ENCODE data around the gene RNF14. TPM values are rescaled to one million over a fixed set of nuclear protein-coding genes. Genes with fewer than 3 reads are reported as not detected.

RNF14 gene
- total RNA-seq, 4 donors from 2014 or later = 72.6 to 115 (median 96.9) TPM

- no peaks in the 10 kb centered on the region for H3K27me3 ChIP-seq
- no peak for ATAC-seq
- no peaks in the 10 kb centered on the region for H3K9me3 ChIP-seq
- 33 to 56% methylated on average over 1 of the region's 1 CpG for WGBS, 2 donors (ENCODE audit: low coverage in 1 of 2)
- no peak overlapping the region for H3K4me3 ChIP-seq
- peaks cover 0 to 73% of the 10 kb centered on the region in 2 donors for H3K36me3 ChIP-seq
- no peak for TF ChIP-seq POLR2AphosphoS5 (IDR thresholded peaks at IDR 0.05)
- H3K4me1 ChIP-seq = peaks cover 0 to 21% (median 0%) of the 10 kb centered on the region in 3 donors
- no peak overlapping the region for H3K27ac ChIP-seq
Measured at GRCh38 chr5:142000173-142000572, 31.3 kb downstream of the RNF14 start.

GRCh38 chr5:142000704-142001484, 32.0 kb downstream of the RNF14 start:
- ATAC-seq = no peak
- no peaks in the 10 kb centered on the region for H3K9me3 ChIP-seq
- H3K4me1 ChIP-seq = peaks cover 0 to 14% (median 0%) of the 10 kb centered on the region in 3 donors
- WGBS, 2 donors (ENCODE audit: low coverage in 1 of 2) = 73 to 74% methylated on average over 3 to 4 of the region's 6 CpGs
- no peaks in the 10 kb centered on the region for H3K27me3 ChIP-seq
- H3K36me3 ChIP-seq = peaks cover 0 to 78% of the 10 kb centered on the region in 2 donors
- no peak for TF ChIP-seq POLR2A (IDR thresholded peaks at IDR 0.05)
- TF ChIP-seq, protein P1, sequence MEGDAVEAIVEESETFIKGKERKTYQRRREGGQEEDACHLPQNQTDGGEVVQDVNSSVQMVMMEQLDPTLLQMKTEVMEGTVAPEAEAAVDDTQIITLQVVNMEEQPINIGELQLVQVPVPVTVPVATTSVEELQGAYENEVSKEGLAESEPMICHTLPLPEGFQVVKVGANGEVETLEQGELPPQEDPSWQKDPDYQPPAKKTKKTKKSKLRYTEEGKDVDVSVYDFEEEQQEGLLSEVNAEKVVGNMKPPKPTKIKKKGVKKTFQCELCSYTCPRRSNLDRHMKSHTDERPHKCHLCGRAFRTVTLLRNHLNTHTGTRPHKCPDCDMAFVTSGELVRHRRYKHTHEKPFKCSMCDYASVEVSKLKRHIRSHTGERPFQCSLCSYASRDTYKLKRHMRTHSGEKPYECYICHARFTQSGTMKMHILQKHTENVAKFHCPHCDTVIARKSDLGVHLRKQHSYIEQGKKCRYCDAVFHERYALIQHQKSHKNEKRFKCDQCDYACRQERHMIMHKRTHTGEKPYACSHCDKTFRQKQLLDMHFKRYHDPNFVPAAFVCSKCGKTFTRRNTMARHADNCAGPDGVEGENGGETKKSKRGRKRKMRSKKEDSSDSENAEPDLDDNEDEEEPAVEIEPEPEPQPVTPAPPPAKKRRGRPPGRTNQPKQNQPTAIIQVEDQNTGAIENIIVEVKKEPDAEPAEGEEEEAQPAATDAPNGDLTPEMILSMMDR (IDR thresholded peaks at IDR 0.05) = peak in 1 of 4 experiments; percentile 31
- H3K4me3 ChIP-seq = no peak overlapping the region
- H3K27ac ChIP-seq = peak overlapping the region in 2 of 4 donors; percentile 2 to 18

DNA sequence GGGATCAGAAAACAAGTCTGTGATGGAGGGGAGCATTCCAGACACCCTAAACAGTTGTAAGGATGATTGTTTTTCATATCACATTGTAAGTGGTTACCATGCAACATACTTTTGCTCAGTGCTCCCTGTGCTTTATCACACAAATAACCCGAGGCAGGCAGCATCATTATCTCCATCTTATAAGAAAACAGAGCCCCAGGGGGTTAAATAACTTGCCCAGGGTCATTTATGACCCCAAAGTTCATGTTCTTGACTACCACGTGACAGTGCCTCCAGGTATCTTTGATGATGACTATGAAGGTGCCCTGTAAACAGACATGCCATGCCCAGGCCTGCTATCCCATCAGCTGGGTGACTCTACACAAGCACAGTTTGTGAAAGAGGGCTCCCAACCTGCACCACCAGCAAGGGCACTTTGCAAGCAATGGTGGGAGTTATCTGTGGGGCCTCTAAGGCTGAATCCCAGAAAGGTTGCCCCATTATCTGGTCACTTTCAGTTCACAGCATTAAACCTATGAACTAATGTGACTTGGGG, 34.4 kb downstream of the RNF14 start:
- Histone ChIP-seq H3K27me3 (no peaks in the 10 kb centered on the region), H3K27ac (no peak overlapping the region), H3K36me3 (peaks cover 0 to 89% of the 10 kb centered on the region in 2 donors), H3K4me1 (peaks cover 0 to 6% (median 0%) of the 10 kb centered on the region in 3 donors), H3K4me3 (no peak overlapping the region), H3K9me3 (no peaks in the 10 kb centered on the region)
- no peak for ATAC-seq
- whole genome bisulfite sequencing, 2 donors (ENCODE audit: low coverage in 1 of 2) = 60% methylated on average over 2 of the region's 2 CpGs; no CpG with 5 or more reads in 1 of the 2 donors
- TF ChIP-seq POLR2AphosphoS5 (IDR thresholded peaks at IDR 0.05) = no peak
- no peak for TF ChIP-seq POLR2A (IDR thresholded peaks at IDR 0.05)
- no peak for TF ChIP-seq EP300 (IDR thresholded peaks at IDR 0.05)
- TF ChIP-seq, protein P1 (IDR thresholded peaks at IDR 0.05) = no peak

- H3K36me3 ChIP-seq = peaks cover 0 to 92% of the 10 kb centered on the region in 2 donors
- WGBS, 2 donors (ENCODE audit: low coverage in 1 of 2) = 76 to 79% methylated on average over 2 of the region's 3 CpGs
- peak; percentile 34 for ATAC-seq
Measured at GRCh38 chr5:142006363-142007236, 37.7 kb downstream of the RNF14 start.

GRCh38 chr5:142007237-142007544, 38.3 kb downstream of the RNF14 start:
- Histone ChIP-seq H3K27me3 (no peaks in the 10 kb centered on the region), H3K4me3 (no peak overlapping the region), H3K27ac (no peak overlapping the region), H3K4me1 (peaks cover 0 to 18% (median 0%) of the 10 kb centered on the region in 3 donors), H3K9me3 (no peaks in the 10 kb centered on the region), H3K36me3 (peaks cover 0 to 86% of the 10 kb centered on the region in 2 donors)
- WGBS, 2 donors (ENCODE audit: low coverage in 1 of 2) = 91 to 100% methylated on average over 1 of the region's 1 CpG
- ATAC-seq = no peak
- TF ChIP-seq, protein P1 (IDR thresholded peaks at IDR 0.05) = no peak
- TF ChIP-seq EP300 (IDR thresholded peaks at IDR 0.05) = no peak
- TF ChIP-seq POLR2AphosphoS5 (IDR thresholded peaks at IDR 0.05) = no peak
- TF ChIP-seq POLR2A (IDR thresholded peaks at IDR 0.05) = no peak

More at GRCh38 chr5:142006363-142007236, 37.7 kb downstream of the RNF14 start:
- Histone ChIP-seq H3K4me1 (peaks cover 0 to 13% (median 0%) of the 10 kb centered on the region in 3 donors), H3K4me3 (no peak overlapping the region), H3K27ac (no peak overlapping the region), H3K27me3 (no peaks in the 10 kb centered on the region), H3K9me3 (no peaks in the 10 kb centered on the region)
- no peak for TF ChIP-seq POLR2A (IDR thresholded peaks at IDR 0.05)
- no peak for TF ChIP-seq POLR2AphosphoS5 (IDR thresholded peaks at IDR 0.05)
- no peak for TF ChIP-seq EP300 (IDR thresholded peaks at IDR 0.05)
- TF ChIP-seq, protein P1 (IDR thresholded peaks at IDR 0.05) = no peak

Data from gastroesophageal sphincter (tissue), 4 donors.